ENCODE data around the gene LEMD1.

GRCh38 chr1:205465392-205465791 is 43.5 kb upstream of the LEMD1 start:
- TF ChIP-seq CTCF (IDR thresholded peaks at IDR 0.05; ENCODE audit: poor library complexity, severe bottlenecking) = no peak
- no peak for TF ChIP-seq POLR2AphosphoS5 (IDR thresholded peaks at IDR 0.05)
- TF ChIP-seq TAF1 (IDR thresholded peaks at IDR 0.05; ENCODE audit: low read depth) = no peak
- no peak for TF ChIP-seq RAD21 (conservative IDR thresholded peaks at IDR 0.05)
- TF ChIP-seq, protein P1, sequence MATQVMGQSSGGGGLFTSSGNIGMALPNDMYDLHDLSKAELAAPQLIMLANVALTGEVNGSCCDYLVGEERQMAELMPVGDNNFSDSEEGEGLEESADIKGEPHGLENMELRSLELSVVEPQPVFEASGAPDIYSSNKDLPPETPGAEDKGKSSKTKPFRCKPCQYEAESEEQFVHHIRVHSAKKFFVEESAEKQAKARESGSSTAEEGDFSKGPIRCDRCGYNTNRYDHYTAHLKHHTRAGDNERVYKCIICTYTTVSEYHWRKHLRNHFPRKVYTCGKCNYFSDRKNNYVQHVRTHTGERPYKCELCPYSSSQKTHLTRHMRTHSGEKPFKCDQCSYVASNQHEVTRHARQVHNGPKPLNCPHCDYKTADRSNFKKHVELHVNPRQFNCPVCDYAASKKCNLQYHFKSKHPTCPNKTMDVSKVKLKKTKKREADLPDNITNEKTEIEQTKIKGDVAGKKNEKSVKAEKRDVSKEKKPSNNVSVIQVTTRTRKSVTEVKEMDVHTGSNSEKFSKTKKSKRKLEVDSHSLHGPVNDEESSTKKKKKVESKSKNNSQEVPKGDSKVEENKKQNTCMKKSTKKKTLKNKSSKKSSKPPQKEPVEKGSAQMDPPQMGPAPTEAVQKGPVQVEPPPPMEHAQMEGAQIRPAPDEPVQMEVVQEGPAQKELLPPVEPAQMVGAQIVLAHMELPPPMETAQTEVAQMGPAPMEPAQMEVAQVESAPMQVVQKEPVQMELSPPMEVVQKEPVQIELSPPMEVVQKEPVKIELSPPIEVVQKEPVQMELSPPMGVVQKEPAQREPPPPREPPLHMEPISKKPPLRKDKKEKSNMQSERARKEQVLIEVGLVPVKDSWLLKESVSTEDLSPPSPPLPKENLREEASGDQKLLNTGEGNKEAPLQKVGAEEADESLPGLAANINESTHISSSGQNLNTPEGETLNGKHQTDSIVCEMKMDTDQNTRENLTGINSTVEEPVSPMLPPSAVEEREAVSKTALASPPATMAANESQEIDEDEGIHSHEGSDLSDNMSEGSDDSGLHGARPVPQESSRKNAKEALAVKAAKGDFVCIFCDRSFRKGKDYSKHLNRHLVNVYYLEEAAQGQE (IDR thresholded peaks at IDR 0.05; ENCODE audit: borderline replicate concordance) = no peak
- TF ChIP-seq EP300 (conservative IDR thresholded peaks at IDR 0.05; ENCODE audit: poor library complexity, severe bottlenecking) = no peak
- no peak for TF ChIP-seq EZH2 (IDR thresholded peaks at IDR 0.05; ENCODE audit: borderline replicate concordance, insufficient read depth, low read length, poor library complexity, severe bottlenecking)
- no peak for TF ChIP-seq SMC3 (conservative IDR thresholded peaks at IDR 0.05; ENCODE audit: poor library complexity)
- TF ChIP-seq MXI1 (conservative IDR thresholded peaks at IDR 0.05; ENCODE audit: poor library complexity, severe bottlenecking) = no peak
